Measurements from ENCODE around the gene PRKAR1B.

- TF ChIP-seq, protein P1, sequence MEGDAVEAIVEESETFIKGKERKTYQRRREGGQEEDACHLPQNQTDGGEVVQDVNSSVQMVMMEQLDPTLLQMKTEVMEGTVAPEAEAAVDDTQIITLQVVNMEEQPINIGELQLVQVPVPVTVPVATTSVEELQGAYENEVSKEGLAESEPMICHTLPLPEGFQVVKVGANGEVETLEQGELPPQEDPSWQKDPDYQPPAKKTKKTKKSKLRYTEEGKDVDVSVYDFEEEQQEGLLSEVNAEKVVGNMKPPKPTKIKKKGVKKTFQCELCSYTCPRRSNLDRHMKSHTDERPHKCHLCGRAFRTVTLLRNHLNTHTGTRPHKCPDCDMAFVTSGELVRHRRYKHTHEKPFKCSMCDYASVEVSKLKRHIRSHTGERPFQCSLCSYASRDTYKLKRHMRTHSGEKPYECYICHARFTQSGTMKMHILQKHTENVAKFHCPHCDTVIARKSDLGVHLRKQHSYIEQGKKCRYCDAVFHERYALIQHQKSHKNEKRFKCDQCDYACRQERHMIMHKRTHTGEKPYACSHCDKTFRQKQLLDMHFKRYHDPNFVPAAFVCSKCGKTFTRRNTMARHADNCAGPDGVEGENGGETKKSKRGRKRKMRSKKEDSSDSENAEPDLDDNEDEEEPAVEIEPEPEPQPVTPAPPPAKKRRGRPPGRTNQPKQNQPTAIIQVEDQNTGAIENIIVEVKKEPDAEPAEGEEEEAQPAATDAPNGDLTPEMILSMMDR (IDR thresholded peaks at IDR 0.05; ENCODE audit: low read length), result no peak
- TF ChIP-seq EZH2 (IDR thresholded peaks at IDR 0.05; ENCODE audit: borderline replicate concordance, low read length), result no peak
These were observed 215.0 kb downstream of the PRKAR1B start for GRCh38 chr7:512146-512510.

Measured in OCI-LY1 (cell line).